A549 (cell line): Measurements from ENCODE around the gene ABCG8.

ENCODE experiments used
- CHD2 ChIP-seq: fragments of 150-350 bp; IDR thresholded peaks from 2 replicates; pipeline ENCODE4 v1.6.1; 2014; ENCODE audit warnings: low read length; ENCODE audit not compliant: partially characterized antibody
- CHD4 ChIP-seq: fragments of 200-600 bp; sonication (generic); IDR thresholded peaks from 2 replicates; pipeline ENCODE4 v1.6.1; 2016; ENCODE audit warnings: antibody characterized with exemption, mild to moderate bottlenecking, borderline replicate concordance
- CTCF ChIP-seq: fragments of >200 bp; sonication (Bioruptor Twin); formaldehyde crosslinking; IDR thresholded peaks from 3 replicates; pipeline ENCODE4 v1.5.1; 2016

GRCh38 chr2:43852196-43852730, 13.5 kb downstream of the ABCG8 start:
- TF ChIP-seq CHD4: no peak
- no peak for TF ChIP-seq CHD2
- no peak for TF ChIP-seq CTCF
